ENCODE results near the gene PSMC3.

Gene PSMC3

DNA sequence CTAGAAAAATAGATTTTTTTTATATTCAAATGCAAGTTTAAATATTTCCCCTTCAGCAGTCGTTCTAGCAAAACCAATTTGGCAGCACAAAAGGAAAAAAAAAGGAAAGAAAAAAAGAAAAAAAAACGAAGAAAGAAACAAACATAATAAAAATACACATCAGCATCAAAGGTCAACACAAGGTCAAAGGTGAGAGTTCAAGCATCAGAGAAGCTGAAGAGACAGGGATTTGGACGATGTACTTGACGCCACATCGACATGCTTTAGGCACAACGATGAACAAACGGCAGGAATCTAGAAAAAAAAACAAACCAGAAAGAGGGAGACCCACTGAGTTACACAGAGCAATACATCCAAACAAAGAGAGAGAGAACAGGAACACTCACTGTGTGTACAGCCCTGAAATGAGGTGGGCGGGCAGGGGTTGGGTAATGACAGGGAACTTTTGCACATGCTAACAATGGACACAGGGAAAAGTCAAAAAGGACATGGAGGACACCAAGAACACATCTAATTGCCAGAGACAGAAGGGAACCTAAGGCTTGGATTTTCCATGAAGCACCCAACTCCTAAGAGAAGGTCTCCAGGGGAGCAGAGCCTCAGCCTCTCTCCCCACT is 42.5 kb upstream of the PSMC3 start:
- TF ChIP-seq FOXM1 (IDR thresholded peaks at IDR 0.05; ENCODE audit: borderline replicate concordance, low read depth) (no peak), CREB1 (IDR thresholded peaks at IDR 0.05; ENCODE audit: low read depth) (no peak), YY1 (IDR thresholded peaks at IDR 0.05; ENCODE audit: low read depth) (no peak), CEBPB (IDR thresholded peaks at IDR 0.05) (no peak)
- TF ChIP-seq, protein P1, sequence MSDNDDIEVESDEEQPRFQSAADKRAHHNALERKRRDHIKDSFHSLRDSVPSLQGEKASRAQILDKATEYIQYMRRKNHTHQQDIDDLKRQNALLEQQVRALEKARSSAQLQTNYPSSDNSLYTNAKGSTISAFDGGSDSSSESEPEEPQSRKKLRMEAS (IDR thresholded peaks at IDR 0.05) = no peak

DNA sequence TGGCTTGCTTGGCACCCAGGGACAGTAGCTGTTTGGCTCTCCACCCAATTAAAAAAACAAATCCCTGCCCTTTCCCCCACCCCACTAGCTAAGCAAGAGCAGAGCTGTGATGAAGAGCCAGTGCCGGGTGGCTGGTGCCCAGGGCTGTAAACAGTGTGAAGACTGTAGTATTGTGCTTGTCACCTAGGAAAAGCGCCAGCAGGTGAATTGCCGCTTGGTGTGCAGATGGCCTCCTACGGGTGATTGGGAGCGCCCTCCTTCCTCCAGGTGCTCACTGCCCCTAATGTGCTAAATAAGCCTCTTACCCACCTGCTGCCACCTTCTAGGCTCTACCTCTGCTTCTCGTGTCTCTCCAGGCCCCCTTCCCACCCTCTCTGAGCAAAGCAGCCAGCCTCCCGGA is 41.1 kb upstream of the PSMC3 start:
- TF ChIP-seq CEBPB (IDR thresholded peaks at IDR 0.05) (no peak), TAF1 (IDR thresholded peaks at IDR 0.05; ENCODE audit: low read depth) (no peak), NFIC (IDR thresholded peaks at IDR 0.05) (no peak), RAD21 (IDR thresholded peaks at IDR 0.05; ENCODE audit: low read depth) (no peak), ZBTB7A (IDR thresholded peaks at IDR 0.05; ENCODE audit: low read depth) (no peak), REST (IDR thresholded peaks at IDR 0.05; ENCODE audit: low read depth) (no peak), FOXM1 (IDR thresholded peaks at IDR 0.05; ENCODE audit: borderline replicate concordance, low read depth) (no peak), TEAD4 (IDR thresholded peaks at IDR 0.05) (no peak), YY1 (IDR thresholded peaks at IDR 0.05; ENCODE audit: low read depth) (no peak), CREB1 (IDR thresholded peaks at IDR 0.05; ENCODE audit: low read depth) (no peak), EGR1 (IDR thresholded peaks at IDR 0.05) (no peak), EP300 (IDR thresholded peaks at IDR 0.05; ENCODE audit: borderline replicate concordance) (no peak), TCF12 (IDR thresholded peaks at IDR 0.05; ENCODE audit: low read depth) (no peak)
- TF ChIP-seq, protein P2, sequence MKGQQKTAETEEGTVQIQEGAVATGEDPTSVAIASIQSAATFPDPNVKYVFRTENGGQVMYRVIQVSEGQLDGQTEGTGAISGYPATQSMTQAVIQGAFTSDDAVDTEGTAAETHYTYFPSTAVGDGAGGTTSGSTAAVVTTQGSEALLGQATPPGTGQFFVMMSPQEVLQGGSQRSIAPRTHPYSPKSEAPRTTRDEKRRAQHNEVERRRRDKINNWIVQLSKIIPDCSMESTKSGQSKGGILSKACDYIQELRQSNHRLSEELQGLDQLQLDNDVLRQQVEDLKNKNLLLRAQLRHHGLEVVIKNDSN (IDR thresholded peaks at IDR 0.05) = no peak
- TF ChIP-seq, protein P1 (IDR thresholded peaks at IDR 0.05) = no peak

- peak; percentile 71 for TF ChIP-seq NFIC (IDR thresholded peaks at IDR 0.05)
- no peak for TF ChIP-seq TEAD4 (IDR thresholded peaks at IDR 0.05)
- no peak for TF ChIP-seq REST (IDR thresholded peaks at IDR 0.05; ENCODE audit: low read depth)
- peak; percentile 26; the same call in 1 of the 2 replicates for TF ChIP-seq ZBTB7A (IDR thresholded peaks at IDR 0.05; ENCODE audit: low read depth)
- TF ChIP-seq TAF1 (IDR thresholded peaks at IDR 0.05; ENCODE audit: low read depth) = no peak
- peak; percentile 2; the same call in 1 of the 2 replicates for TF ChIP-seq RAD21 (IDR thresholded peaks at IDR 0.05; ENCODE audit: low read depth)
- no peak for TF ChIP-seq FOXM1 (IDR thresholded peaks at IDR 0.05; ENCODE audit: borderline replicate concordance, low read depth)
- TF ChIP-seq YY1 (IDR thresholded peaks at IDR 0.05; ENCODE audit: low read depth) = 0 out of 2 replicates have a peak, but pooled peaks have one; percentile 13
Measured at GRCh38 chr11:47466701-47467250, 40.5 kb upstream of the PSMC3 start.

DNA sequence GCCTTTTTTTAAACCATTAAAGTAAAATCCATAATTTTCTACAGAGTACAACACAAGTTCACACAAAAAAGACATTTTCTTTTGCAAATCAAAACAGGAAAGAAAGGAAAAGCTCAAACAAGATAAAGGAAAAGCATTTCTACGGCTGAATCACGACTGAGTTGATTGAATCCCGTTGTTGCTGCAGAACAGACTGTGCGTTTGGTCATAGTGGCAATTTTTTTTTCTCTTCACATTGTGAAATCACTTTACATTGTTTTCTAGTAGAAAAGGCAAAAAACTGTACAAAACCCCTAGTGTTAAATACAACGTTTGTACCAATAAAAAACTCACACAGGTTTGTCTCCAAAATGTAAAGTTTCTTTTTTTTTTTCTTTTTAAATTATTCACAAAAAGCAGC is 40.0 kb upstream of the PSMC3 start:
- no peak for TF ChIP-seq TEAD4 (IDR thresholded peaks at IDR 0.05)
- no peak for TF ChIP-seq TCF12 (IDR thresholded peaks at IDR 0.05; ENCODE audit: low read depth)
- TF ChIP-seq NFIC (IDR thresholded peaks at IDR 0.05) = no peak
- TF ChIP-seq, protein P2 (IDR thresholded peaks at IDR 0.05) = no peak
- TF ChIP-seq TAF1 (IDR thresholded peaks at IDR 0.05; ENCODE audit: low read depth) = no peak
- TF ChIP-seq CEBPB (IDR thresholded peaks at IDR 0.05) = no peak
- no peak for TF ChIP-seq REST (IDR thresholded peaks at IDR 0.05; ENCODE audit: low read depth)
- TF ChIP-seq, protein P1 (IDR thresholded peaks at IDR 0.05) = no peak
- no peak for TF ChIP-seq EP300 (IDR thresholded peaks at IDR 0.05; ENCODE audit: borderline replicate concordance)
- TF ChIP-seq ZBTB7A (IDR thresholded peaks at IDR 0.05; ENCODE audit: low read depth) = no peak
- no peak for TF ChIP-seq YY1 (IDR thresholded peaks at IDR 0.05; ENCODE audit: low read depth)
- no peak for TF ChIP-seq FOXM1 (IDR thresholded peaks at IDR 0.05; ENCODE audit: borderline replicate concordance, low read depth)
- TF ChIP-seq RAD21 (IDR thresholded peaks at IDR 0.05; ENCODE audit: low read depth) = no peak
- no peak for TF ChIP-seq EGR1 (IDR thresholded peaks at IDR 0.05)
- TF ChIP-seq CREB1 (IDR thresholded peaks at IDR 0.05; ENCODE audit: low read depth) = no peak

Data from Ishikawa (cell line).